ENCODE results near the gene FARS2.

FARS2 gene

GRCh38 chr6:5712349-5713215 is 451.3 kb downstream of the FARS2 start:
- H3K4me1 ChIP-seq (ENCODE audit: low read length) = no peaks in the 10 kb centered on the region
- no peak overlapping the region for H3K9ac ChIP-seq (ENCODE audit: low read length)
- H3K9me3 ChIP-seq (ENCODE audit: insufficient read depth, low read length) = no peaks in the 10 kb centered on the region
- H3K4me3 ChIP-seq (ENCODE audit: low read length) = no peak overlapping the region
- no peak overlapping the region for H2AFZ ChIP-seq (ENCODE audit: low read depth, low read length)
- H3K79me2 ChIP-seq (ENCODE audit: low read length) = no peaks in the 10 kb centered on the region
- no peak for TF ChIP-seq CTCF (IDR thresholded peaks at IDR 0.05; ENCODE audit: low read depth, low read length)
- no peak for TF ChIP-seq EZH2phosphoT487 (IDR thresholded peaks at IDR 0.05; ENCODE audit: low read depth)
- no peaks in the 10 kb centered on the region for H3K27me3 ChIP-seq (ENCODE audit: low read depth, low read length)
- no peak overlapping the region for H3K27ac ChIP-seq (ENCODE audit: low read length)
- no peaks in the 10 kb centered on the region for H4K20me1 ChIP-seq (ENCODE audit: insufficient read depth, low read length)
- no peaks in the 10 kb centered on the region for H3K36me3 ChIP-seq (replicated peaks; ENCODE audit: low read depth, low read length)
- no peak overlapping the region for H3K4me2 ChIP-seq (ENCODE audit: low read length)

- no peaks in the 10 kb centered on the region for H3K79me2 ChIP-seq (ENCODE audit: low read length)
- H3K9ac ChIP-seq (ENCODE audit: low read length) = no peak overlapping the region
- H3K27me3 ChIP-seq (ENCODE audit: low read depth, low read length) = no peaks in the 10 kb centered on the region
- H3K4me2 ChIP-seq (ENCODE audit: low read length) = no peak overlapping the region
- no peaks in the 10 kb centered on the region for H3K9me3 ChIP-seq (ENCODE audit: insufficient read depth, low read length)
- no peak overlapping the region for H3K27ac ChIP-seq (ENCODE audit: low read length)
- no peak overlapping the region for H3K4me3 ChIP-seq (ENCODE audit: low read length)
- H2AFZ ChIP-seq (ENCODE audit: low read depth, low read length) = no peak overlapping the region
- H3K36me3 ChIP-seq (replicated peaks; ENCODE audit: low read depth, low read length) = no peaks in the 10 kb centered on the region
- no peaks in the 10 kb centered on the region for H4K20me1 ChIP-seq (ENCODE audit: insufficient read depth, low read length)
- TF ChIP-seq CTCF (IDR thresholded peaks at IDR 0.05; ENCODE audit: low read depth, low read length) (no peak), EZH2phosphoT487 (IDR thresholded peaks at IDR 0.05; ENCODE audit: low read depth) (no peak)
- H3K4me1 ChIP-seq (ENCODE audit: low read length) = 0 out of 2 replicates have a peak, but pooled peaks cover 2% of the 10 kb centered on the region
Measured at GRCh38 chr6:5713519-5713918, 452.2 kb downstream of the FARS2 start.

DNA sequence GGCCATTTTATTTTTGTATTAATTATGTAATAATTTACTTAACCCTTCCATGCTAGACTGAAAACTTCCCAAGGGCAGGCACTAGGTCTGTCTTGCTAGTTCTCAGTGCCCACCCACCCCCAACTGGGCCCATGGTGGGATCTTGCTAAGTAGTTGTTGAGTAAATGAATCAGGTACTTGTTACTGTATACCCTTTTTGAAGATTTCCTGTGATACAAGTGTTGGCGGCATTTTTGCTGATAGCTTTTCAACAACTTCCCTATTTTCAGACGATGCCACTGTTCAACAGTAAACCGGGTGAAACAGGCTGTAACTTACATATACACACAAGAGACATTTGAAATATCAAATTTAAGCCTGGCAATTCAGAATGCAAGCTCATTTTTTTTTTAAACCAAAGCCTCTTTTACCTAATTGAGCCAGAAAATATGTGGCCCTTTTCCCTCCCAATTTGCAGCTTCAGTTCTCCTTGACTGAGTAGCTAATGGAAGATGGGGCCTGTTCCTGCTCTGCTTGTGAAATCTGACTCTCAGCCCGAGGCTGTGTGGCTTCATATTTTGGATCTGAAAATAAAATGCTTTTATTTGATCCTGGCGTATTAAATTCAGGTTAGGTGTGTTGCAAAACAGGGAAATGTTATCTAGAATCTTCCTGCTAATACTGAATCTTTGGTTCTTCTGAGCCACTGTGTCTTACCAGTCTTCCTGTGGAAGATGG is 457.1 kb downstream of the FARS2 start:
- Histone ChIP-seq H3K4me1 (ENCODE audit: low read length) (peaks cover 6% of the 10 kb centered on the region), H2AFZ (ENCODE audit: low read depth, low read length) (no peak overlapping the region), H3K4me2 (ENCODE audit: low read length) (no peak overlapping the region), H3K79me2 (ENCODE audit: low read length) (no peaks in the 10 kb centered on the region), H3K27me3 (ENCODE audit: low read depth, low read length) (peaks cover 17% of the 10 kb centered on the region; the same call in 1 of the 2 replicates), H3K9ac (ENCODE audit: low read length) (no peak overlapping the region), H3K4me3 (ENCODE audit: low read length) (no peak overlapping the region), H3K36me3 (replicated peaks; ENCODE audit: low read depth, low read length) (no peaks in the 10 kb centered on the region), H4K20me1 (ENCODE audit: insufficient read depth, low read length) (peaks cover 2% of the 10 kb centered on the region; the same call in 1 of the 2 replicates), H3K27ac (ENCODE audit: low read length) (no peak overlapping the region), H3K9me3 (ENCODE audit: insufficient read depth, low read length) (no peaks in the 10 kb centered on the region)
- TF ChIP-seq EZH2phosphoT487 (IDR thresholded peaks at IDR 0.05; ENCODE audit: low read depth) (no peak), CTCF (IDR thresholded peaks at IDR 0.05; ENCODE audit: low read depth, low read length) (no peak)

All from OCI-LY3 (cell line).